MCF 10A (cell line): Measurements from ENCODE around the gene TM9SF3. TPM values are rescaled to one million over a fixed set of nuclear protein-coding genes. Genes with fewer than 3 reads are reported as not detected.

Source experiments
- BruUV-seq: library from RNA; stranded (reverse); fragments of 400-500 nt; replicated peaks from 2 replicates; lab custom pipeline; 2021; lab: Mats Ljungman, UMichigan
- CTCF ChIA-PET: fragments of 300-600 bp; sonication (Branson Sonifier 250); formaldehyde crosslinking; extraction: SDS; loops from one replicate; lab custom pipeline; 2021; ENCODE audit warnings: antibody characterized with exemption, inconsistent platforms; lab: Yijun Ruan, JAX
- POLR2A ChIA-PET: fragments of 300-600, 350-650 bp; sonication (Branson Sonifier 250); formaldehyde crosslinking; extraction: SDS; loops from one replicate; lab custom pipeline; 2020; ENCODE audit warnings: antibody characterized with exemption, inconsistent platforms; lab: Yijun Ruan, JAX
- DNase-seq: peaks from one replicate; pipeline ENCODE4 v3.0.0-alpha.2; 2018; ENCODE audit not compliant: unreplicated experiment
- H3K27ac Mint-ChIP-seq: one replicate; pipeline ENCODE4 v1.8.0; 2022; ENCODE audit warnings: mild to moderate bottlenecking, low read depth, mixed read lengths; ENCODE audit not compliant: unreplicated experiment
- H3K27me3 Mint-ChIP-seq: one replicate; pipeline ENCODE4 v1.8.0; 2022; ENCODE audit warnings: mixed read lengths; ENCODE audit not compliant: insufficient read depth, unreplicated experiment
- H3K36me3 Mint-ChIP-seq: one replicate; pipeline ENCODE4 v1.8.0; 2022; ENCODE audit warnings: mild to moderate bottlenecking, moderate library complexity, mixed read lengths; ENCODE audit not compliant: insufficient read depth, unreplicated experiment
- H3K4me1 Mint-ChIP-seq: one replicate; pipeline ENCODE4 v1.8.0; 2022; ENCODE audit warnings: mixed read lengths; ENCODE audit not compliant: insufficient read depth, unreplicated experiment
- H3K4me3 Mint-ChIP-seq: one replicate; pipeline ENCODE4 v1.8.0; 2022; ENCODE audit warnings: mild to moderate bottlenecking, moderate library complexity, mixed read lengths; ENCODE audit not compliant: unreplicated experiment
- H3K9me3 Mint-ChIP-seq: one replicate; pipeline ENCODE4 v1.8.0; 2022; ENCODE audit warnings: mixed read lengths; ENCODE audit not compliant: unreplicated experiment
- CTCF ChIP-seq: fragments of 200-600 bp; IDR thresholded peaks from one replicate; pipeline ENCODE4 v1.8.0; 2022; ENCODE audit warnings: antibody characterized with exemption, mild to moderate bottlenecking; ENCODE audit not compliant: unreplicated experiment
- intact Hi-C: fragments of 100-400 bp; cut with micrococcal nuclease; formaldehyde crosslinking; loops from 2 replicates; pipeline ENCODE4 v1.14.1; 2022
- total RNA-seq: library from RNA; stranded (reverse); gene quantifications from 2 replicates; pipeline ENCODE4 v1.2.3, GENCODE V29; 2022

The TM9SF3 gene
- total RNA-seq, 1 experiment from 2014 or later: 151 TPM

- ChIA-PET POLR2A (interaction anchor here (0.6 to 2.6 kb wide), 9 partner anchors 8 to 88 kb away, joined by 3 to 13 read pairs (median 3); partner anchors contain the start of gene TLL2), CTCF (interaction anchor here (0.8 to 4.6 kb wide), 5 partner anchors 9 to 708 kb away, joined by 5 to 36 read pairs (median 18); partner anchors contain the start of gene TLL2)
- Mint-ChIP-seq H3K36me3 (peaks cover 4% of the 10 kb centered on the region), H3K4me3 (no peak overlapping the region), H3K27me3 (no peaks in the 10 kb centered on the region), H3K9me3 (no peaks in the 10 kb centered on the region), H3K27ac (peak overlapping the region; percentile 21), H3K4me1 (peaks cover 14% of the 10 kb centered on the region)
- BruUV-seq: no TSS peak
- TF ChIP-seq CTCF: no peak
- intact Hi-C loops: no loop called here
- peak; percentile 94 for DNase-seq
Measured at GRCh38 chr10:96501985-96502384, 84.8 kb downstream of the TM9SF3 start.

- intact Hi-C loops: no loop called here
- Mint-ChIP-seq H3K4me1 (peaks cover 14% of the 10 kb centered on the region), H3K27me3 (no peaks in the 10 kb centered on the region), H3K9me3 (no peaks in the 10 kb centered on the region), H3K27ac (no peak overlapping the region), H3K4me3 (no peak overlapping the region), H3K36me3 (peaks cover 4% of the 10 kb centered on the region)
- no peak for DNase-seq
- ChIA-PET POLR2A (no interaction called here), CTCF (interaction anchor here (0.6 to 4.6 kb wide), 4 partner anchors 9 to 1021 kb away, joined by 3 to 36 read pairs (median 22); partner anchors contain the start of gene TLL2)
- no TSS peak for BruUV-seq
- no peak for TF ChIP-seq CTCF
Measured at GRCh38 chr10:96500519-96500918, 86.3 kb downstream of the TM9SF3 start.

- Mint-ChIP-seq H3K9me3 (no peaks in the 10 kb centered on the region), H3K27me3 (no peaks in the 10 kb centered on the region), H3K27ac (no peak overlapping the region), H3K4me3 (no peak overlapping the region), H3K4me1 (peaks cover 14% of the 10 kb centered on the region), H3K36me3 (peaks cover 4% of the 10 kb centered on the region)
- TF ChIP-seq CTCF: no peak
- ChIA-PET CTCF (interaction anchor here (0.6 to 0.7 kb wide), 2 partner anchors 10 to 1022 kb away, joined by 3 to 4 read pairs; no protein-coding TSS in a partner anchor), POLR2A (no interaction called here)
- no peak for DNase-seq
- BruUV-seq: no TSS peak
- intact Hi-C loops: no loop called here
Measured at GRCh38 chr10:96500050-96500449, 86.8 kb downstream of the TM9SF3 start.

- POLR2A ChIA-PET: no interaction called here
- TF ChIP-seq CTCF: no peak
- Mint-ChIP-seq H3K4me3 (no peak overlapping the region), H3K36me3 (peaks cover 4% of the 10 kb centered on the region), H3K27me3 (peaks cover 11% of the 10 kb centered on the region), H3K4me1 (peaks cover 9% of the 10 kb centered on the region), H3K27ac (no peak overlapping the region), H3K9me3 (no peaks in the 10 kb centered on the region)
- CTCF ChIA-PET: interaction anchor here (1.2 to 2.8 kb wide), 4 partner anchors 10 to 163 kb away, joined by 3 to 22 read pairs (median 4); no protein-coding TSS in a partner anchor
- no TSS peak for BruUV-seq
- no peak for DNase-seq
- intact Hi-C loops: no loop called here
Measured at GRCh38 chr10:96497391-96497790, 89.4 kb downstream of the TM9SF3 start.
